ENCODE data around the gene ADORA1. TPM values are rescaled to one million over a fixed set of nuclear protein-coding genes. Genes with fewer than 3 reads are reported as not detected.

ADORA1 gene
- total and polyA plus RNA-seq, 2 of the 13 experiments (the other 11 are each of a cell fraction or from before 2014, with no cell fraction given) = 0.11 TPM; not detected in 1

GRCh38 chr1:203099805-203100515, 27.6 kb upstream of the ADORA1 start (continued):
- TF ChIP-seq ZBED4 (CRISPR knock-in tag; IDR thresholded peaks at IDR 0.05; ENCODE audit: borderline replicate concordance) = no peak

GRCh38 chr1:203100516-203100869, 27.0 kb upstream of the ADORA1 start:
- ChIA-PET CTCF (ENCODE audit: low intra/inter-chr PET ratio, low total read pairs) (no interaction called here), POLR2A (no interaction called here)
- Histone ChIP-seq H2AFZ (ENCODE audit: low read length) (no peak overlapping the region), H3K9me3 (ENCODE audit: low read length) (no peaks in the 10 kb centered on the region; the same call in 1 of the 2 replicates), H3K4me1 (ENCODE audit: insufficient read depth, low read length) (peaks cover 8% of the 10 kb centered on the region), H3K4me3 (replicated peaks in 1 of 3; ENCODE audit: insufficient read depth in 1 of 3, low read depth in 2 of 3, low read length in 3 of 3) (no peak overlapping the region), H3K27ac (ENCODE audit: extremely low read length, insufficient read depth, low read length) (no peak overlapping the region), H3K27me3 (ENCODE audit: control insufficient read depth in 1 of 2, insufficient read depth in 2 of 2, low read length in 2 of 2) (peaks cover 2% of the 10 kb centered on the region in 2 experiments; a peak in 2 of 5 replicates), H4K20me1 (ENCODE audit: insufficient read depth, low read length) (no peaks in the 10 kb centered on the region), H3K9ac (ENCODE audit: insufficient read depth, low read depth, low read length) (no peak overlapping the region), H3K36me3 (replicated peaks in 1 of 2; ENCODE audit: control insufficient read depth in 1 of 2, insufficient read depth in 2 of 2, low read length in 2 of 2) (no peaks in the 10 kb centered on the region), H3K79me2 (ENCODE audit: insufficient read depth, low read length) (no peaks in the 10 kb centered on the region), H3K4me2 (ENCODE audit: low read depth, low read length) (no peak overlapping the region)
- no TSS peak for BruUV-seq (replicated peaks)
- intact Hi-C loops (cut with micrococcal nuclease; ENCODE audit: unreplicated experiment) = no loop called here
- ATAC-seq (no peak), FAIRE-seq (no peak), DNase-seq (ENCODE audit: low spot score) (no peak)
- in situ Hi-C loops (cut with HindIII; ENCODE audit: extremely low pct_ligation_motif_present, low pct_unique_long_range_greater_than_20kb) = no loop called here
- TF ChIP-seq SOX13 (IDR thresholded peaks at IDR 0.05) (no peak), SOX13 (CRISPR knock-in tag; conservative IDR thresholded peaks at IDR 0.05 in 1 of 2, IDR thresholded peaks at IDR 0.05 in 1 of 2) (no peak), CEBPB (IDR thresholded peaks at IDR 0.05; ENCODE audit: borderline replicate concordance, low read depth, low read length) (peak; percentile 53; the same call in 1 of the 2 replicates), ZBTB43 (CRISPR knock-in tag; conservative IDR thresholded peaks at IDR 0.05) (no peak), GATAD2A (CRISPR knock-in tag; IDR thresholded peaks at IDR 0.05) (no peak), SNAPC2 (CRISPR knock-in tag; IDR thresholded peaks at IDR 0.05) (no peak), BRF2 (CRISPR knock-in tag; IDR thresholded peaks at IDR 0.05) (no peak), ZNF225 (CRISPR knock-in tag; IDR thresholded peaks at IDR 0.05) (no peak), GTF2F1 (IDR thresholded peaks at IDR 0.05; ENCODE audit: low read length) (no peak), ATF7 (IDR thresholded peaks at IDR 0.05) (peak; percentile 68), ATF7 (CRISPR knock-in tag; IDR thresholded peaks at IDR 0.05) (no peak), ZNF772 (CRISPR knock-in tag; IDR thresholded peaks at IDR 0.05) (no peak), ZNF574 (CRISPR knock-in tag; IDR thresholded peaks at IDR 0.05) (no peak), ZNF253 (CRISPR knock-in tag; IDR thresholded peaks at IDR 0.05; ENCODE audit: borderline replicate concordance) (no peak)

All from HepG2 (cell line).